OCI-LY7 (cell line): ENCODE results near the gene FYN.

Experiments used
- EZH2phosphoT487 ChIP-seq: fragments of 200-600 bp; sonication (generic); IDR thresholded peaks from 2 replicates; pipeline ENCODE4 v1.6.1; 2018; ENCODE audit warnings: low read depth, borderline replicate concordance, mild to moderate bottlenecking, mixed run types, antibody characterized with exemption, low read length, moderate library complexity, mixed read lengths
- TF ChIP-seq, protein P1 (sequence below): fragments of 200-600 bp; sonication (generic); conservative IDR thresholded peaks from 2 replicates; pipeline ENCODE4 v1.5.1; 2014; ENCODE audit warnings: mild to moderate bottlenecking, antibody characterized with exemption, low read length, moderate library complexity, mixed read lengths

DNA sequence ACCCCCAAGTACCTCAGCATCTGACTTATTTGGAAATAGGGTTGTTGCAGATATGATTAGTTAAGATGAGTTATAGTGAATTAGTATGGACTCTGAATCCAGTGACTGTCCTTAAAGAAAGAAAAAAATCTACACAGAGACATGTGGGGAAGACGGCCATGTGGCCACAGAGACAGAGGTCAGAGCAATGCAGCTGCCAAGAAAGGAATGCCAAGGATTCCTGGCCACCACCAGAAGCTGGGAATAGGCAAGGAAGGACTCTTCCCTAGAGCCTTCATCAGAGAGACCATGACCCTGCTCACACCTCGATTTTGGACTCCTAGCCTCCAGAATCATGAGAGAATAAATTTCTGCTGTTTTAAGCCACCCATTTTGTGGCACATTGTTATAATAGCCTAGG is 81.8 kb downstream of the FYN start:
- TF ChIP-seq, protein P1, sequence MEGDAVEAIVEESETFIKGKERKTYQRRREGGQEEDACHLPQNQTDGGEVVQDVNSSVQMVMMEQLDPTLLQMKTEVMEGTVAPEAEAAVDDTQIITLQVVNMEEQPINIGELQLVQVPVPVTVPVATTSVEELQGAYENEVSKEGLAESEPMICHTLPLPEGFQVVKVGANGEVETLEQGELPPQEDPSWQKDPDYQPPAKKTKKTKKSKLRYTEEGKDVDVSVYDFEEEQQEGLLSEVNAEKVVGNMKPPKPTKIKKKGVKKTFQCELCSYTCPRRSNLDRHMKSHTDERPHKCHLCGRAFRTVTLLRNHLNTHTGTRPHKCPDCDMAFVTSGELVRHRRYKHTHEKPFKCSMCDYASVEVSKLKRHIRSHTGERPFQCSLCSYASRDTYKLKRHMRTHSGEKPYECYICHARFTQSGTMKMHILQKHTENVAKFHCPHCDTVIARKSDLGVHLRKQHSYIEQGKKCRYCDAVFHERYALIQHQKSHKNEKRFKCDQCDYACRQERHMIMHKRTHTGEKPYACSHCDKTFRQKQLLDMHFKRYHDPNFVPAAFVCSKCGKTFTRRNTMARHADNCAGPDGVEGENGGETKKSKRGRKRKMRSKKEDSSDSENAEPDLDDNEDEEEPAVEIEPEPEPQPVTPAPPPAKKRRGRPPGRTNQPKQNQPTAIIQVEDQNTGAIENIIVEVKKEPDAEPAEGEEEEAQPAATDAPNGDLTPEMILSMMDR = no peak
- no peak for TF ChIP-seq EZH2phosphoT487
